Brain microvascular endothelial cell (primary cell): ENCODE data around the gene LOXHD1.

Experiments
- DNase-seq: peaks from one replicate; pipeline ENCODE4 v3.0.0-alpha.2; 2020
- H3K27ac ChIP-seq: fragments of 250-450 bp; sonication (Bioruptor Pico); 2 replicates; pipeline ENCODE4 v1.5.1; 2020; ENCODE audit warnings: mild to moderate bottlenecking, moderate library complexity
- H3K27me3 ChIP-seq: fragments of 250-450 bp; sonication (Bioruptor Pico); replicated peaks from 2 replicates; pipeline ENCODE4 v1.5.1; 2020; ENCODE audit warnings: mild to moderate bottlenecking
- H3K36me3 ChIP-seq: fragments of 250-450 bp; sonication (Bioruptor Pico); replicated peaks from 2 replicates; pipeline ENCODE4 v1.5.1; 2020; ENCODE audit warnings: mild to moderate bottlenecking
- H3K4me3 ChIP-seq: 2 replicates; pipeline ENCODE4 v1.5.1; 2011; ENCODE audit warnings: low read depth, mild to moderate bottlenecking, control low read depth, low read length, moderate library complexity
- CTCF ChIP-seq: IDR thresholded peaks from 2 replicates; pipeline ENCODE4 v1.5.1; 2011; ENCODE audit warnings: low read depth, mild to moderate bottlenecking, moderate library complexity, low read length, control low read depth, inconsistent platforms; ENCODE audit errors: missing control alignments
- in situ Hi-C: cut with HindIII; loops from 2 replicates; pipeline ENCODE4 v1.10.0; 2017; ENCODE audit warnings: low sequenced_read_pairs, low pct_ligation_motif_present

Gene LOXHD1

DNA sequence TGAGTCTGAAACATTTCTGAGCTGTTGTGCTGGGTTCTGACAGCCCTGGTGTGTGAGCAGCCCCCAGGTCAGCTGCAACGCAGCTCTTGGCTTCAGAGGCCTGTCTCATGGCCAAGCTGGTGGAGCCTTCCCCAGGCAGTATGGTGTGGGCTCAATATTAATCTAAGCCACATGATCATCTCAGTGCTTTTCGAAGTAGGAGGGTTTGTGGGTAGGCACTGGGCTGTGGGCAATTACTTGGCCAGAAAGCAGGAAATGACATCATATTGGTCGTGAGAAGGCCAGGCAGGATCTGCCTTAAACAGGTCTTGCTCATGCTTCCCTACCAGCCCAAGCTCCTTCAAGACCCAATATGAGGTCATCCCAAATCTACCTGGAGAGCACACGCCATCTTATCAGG lies 26.9 kb downstream of the LOXHD1 start:
- no peaks in the 10 kb centered on the region for H3K36me3 ChIP-seq
- H3K4me3 ChIP-seq, result no peak overlapping the region
- no peak overlapping the region for H3K27ac ChIP-seq
- TF ChIP-seq CTCF, result no peak
- DNase-seq, result no peak
- no peaks in the 10 kb centered on the region for H3K27me3 ChIP-seq
- in situ Hi-C loops, result no loop called here

DNA sequence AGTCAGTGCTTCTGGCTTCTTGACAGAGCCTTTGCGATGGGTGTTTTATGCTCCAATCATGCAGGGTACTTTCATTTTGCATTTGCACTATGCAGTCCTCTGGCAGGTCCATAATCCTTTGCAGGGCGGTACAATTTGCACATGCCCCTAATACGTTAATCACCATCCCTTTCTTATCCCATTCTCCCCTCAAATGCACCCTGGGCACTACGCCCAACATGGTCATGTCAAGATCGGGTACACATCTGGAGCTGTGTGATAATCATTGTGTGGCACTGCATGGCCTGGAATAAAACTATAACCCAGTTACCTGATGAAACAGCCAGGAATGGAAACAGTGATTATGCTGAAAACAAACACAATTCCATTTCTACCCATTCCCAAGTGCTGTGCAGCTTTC lies 27.7 kb downstream of the LOXHD1 start:
- Histone ChIP-seq H3K27me3 (no peaks in the 10 kb centered on the region), H3K36me3 (no peaks in the 10 kb centered on the region), H3K4me3 (no peak overlapping the region), H3K27ac (no peak overlapping the region)
- in situ Hi-C loops, result no loop called here
- TF ChIP-seq CTCF, result no peak
- DNase-seq, result no peak

GRCh38 chr18:46628206-46628605 lies 28.8 kb downstream of the LOXHD1 start:
- no peaks in the 10 kb centered on the region for H3K27me3 ChIP-seq
- H3K4me3 ChIP-seq, result no peak overlapping the region
- H3K27ac ChIP-seq, result no peak overlapping the region
- TF ChIP-seq CTCF, result no peak
- H3K36me3 ChIP-seq, result no peaks in the 10 kb centered on the region
- in situ Hi-C loops, result no loop called here
- no peak for DNase-seq

DNA sequence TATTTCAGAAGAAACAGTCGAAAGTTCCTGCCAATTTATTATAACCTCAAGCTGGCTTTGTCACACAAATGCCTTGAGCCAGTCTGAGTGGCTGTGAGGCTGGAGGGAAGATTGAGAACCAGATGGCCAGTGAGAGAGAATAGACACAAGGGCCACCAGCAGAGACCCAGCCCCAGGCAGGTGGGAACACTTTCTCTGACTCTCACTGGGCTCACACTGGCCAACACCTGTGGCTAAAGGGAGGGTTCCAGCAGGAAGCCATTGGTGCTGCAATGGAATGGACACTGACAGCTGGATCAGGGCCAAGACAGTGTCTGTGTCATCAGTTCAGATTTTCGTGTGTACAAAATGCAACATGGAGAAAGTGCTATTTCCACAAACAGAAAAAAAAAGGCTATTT lies 29.9 kb downstream of the LOXHD1 start:
- in situ Hi-C loops, result no loop called here
- Histone ChIP-seq H3K27ac (no peak overlapping the region), H3K27me3 (no peaks in the 10 kb centered on the region), H3K4me3 (no peak overlapping the region), H3K36me3 (no peaks in the 10 kb centered on the region)
- no peak for DNase-seq
- no peak for TF ChIP-seq CTCF

DNA sequence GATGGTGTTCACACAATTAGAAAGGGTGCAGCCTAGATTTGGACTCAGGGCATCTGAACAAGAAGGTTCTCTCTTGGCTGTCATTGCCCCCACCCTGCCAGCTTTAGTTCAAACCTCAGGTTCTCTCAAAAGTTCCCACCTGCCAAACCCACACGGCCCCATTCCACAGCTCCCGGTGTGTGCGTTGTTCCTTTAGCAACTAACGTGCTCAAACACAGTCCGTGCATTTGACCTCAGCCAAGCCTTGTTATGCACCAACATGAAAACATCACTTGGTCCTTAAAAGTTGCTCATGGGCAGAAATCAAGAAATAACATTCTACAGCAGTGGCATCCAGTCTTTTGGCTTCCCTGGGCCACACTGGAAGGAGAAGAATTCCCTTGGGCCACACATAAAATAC lies 32.0 kb downstream of the LOXHD1 start:
- in situ Hi-C loops, result no loop called here
- Histone ChIP-seq H3K4me3 (no peak overlapping the region), H3K27me3 (no peaks in the 10 kb centered on the region), H3K36me3 (no peaks in the 10 kb centered on the region), H3K27ac (no peak overlapping the region)
- no peak for TF ChIP-seq CTCF
- no peak for DNase-seq

- H3K27ac ChIP-seq, result no peak overlapping the region
- H3K4me3 ChIP-seq, result no peak overlapping the region
- H3K36me3 ChIP-seq, result no peaks in the 10 kb centered on the region
- no peak for DNase-seq
- H3K27me3 ChIP-seq, result no peaks in the 10 kb centered on the region
- in situ Hi-C loops, result no loop called here
- no peak for TF ChIP-seq CTCF
These were observed 32.9 kb downstream of the LOXHD1 start for GRCh38 chr18:46624127-46624526.
